HG03565 (cell line): ENCODE measurements around the gene LHFPL3.
A peak's percentile ranks its signal among the peaks of the same experiment; 100 is the strongest.

Experiments used
- ATAC-seq: cut with Tn5 transposase; IDR thresholded peaks from one replicate; pipeline ENCODE4 v1.9.1; 2021; ENCODE audit warnings: mild to moderate bottlenecking, moderate library complexity; ENCODE audit not compliant: unreplicated experiment

Gene LHFPL3

DNA sequence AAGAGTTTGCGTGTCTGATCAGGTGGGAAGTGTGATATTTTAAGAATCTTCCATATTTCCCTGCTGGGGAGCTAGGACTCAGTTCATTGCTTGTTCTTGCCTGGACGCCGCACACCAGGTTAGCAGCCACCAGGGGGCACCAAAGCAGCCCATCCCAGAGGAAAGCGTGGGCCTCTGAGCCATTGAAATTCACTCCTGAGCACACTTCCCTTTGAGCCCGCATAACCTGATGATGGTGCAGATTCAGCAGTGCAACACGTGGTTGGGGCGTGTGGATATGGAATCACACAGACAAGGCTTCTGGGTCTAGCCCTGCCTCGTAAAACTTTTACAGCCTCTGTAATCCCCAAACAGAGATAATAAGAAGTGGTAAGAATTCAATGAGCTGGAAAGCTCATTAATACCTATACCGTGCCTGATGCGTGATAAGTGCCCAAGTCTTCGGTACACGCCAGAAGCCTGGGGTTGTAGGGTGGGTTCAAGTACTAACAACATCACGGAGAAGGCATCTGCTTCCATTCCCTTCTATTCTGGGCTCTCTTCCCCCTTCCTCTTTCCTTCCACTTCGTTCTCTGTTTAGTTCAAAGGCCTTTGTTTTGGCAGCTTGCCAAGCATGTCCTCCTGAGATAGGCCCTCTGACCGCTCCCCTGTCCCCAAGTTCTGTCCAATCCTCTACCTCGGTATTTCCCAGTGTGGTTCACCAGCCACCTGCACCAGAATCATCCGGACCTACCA is 555.5 kb downstream of the LHFPL3 start:
- peak; percentile 84 for ATAC-seq

GRCh38 chr7:104886651-104887050 is 558.2 kb downstream of the LHFPL3 start:
- no peak for ATAC-seq

DNA sequence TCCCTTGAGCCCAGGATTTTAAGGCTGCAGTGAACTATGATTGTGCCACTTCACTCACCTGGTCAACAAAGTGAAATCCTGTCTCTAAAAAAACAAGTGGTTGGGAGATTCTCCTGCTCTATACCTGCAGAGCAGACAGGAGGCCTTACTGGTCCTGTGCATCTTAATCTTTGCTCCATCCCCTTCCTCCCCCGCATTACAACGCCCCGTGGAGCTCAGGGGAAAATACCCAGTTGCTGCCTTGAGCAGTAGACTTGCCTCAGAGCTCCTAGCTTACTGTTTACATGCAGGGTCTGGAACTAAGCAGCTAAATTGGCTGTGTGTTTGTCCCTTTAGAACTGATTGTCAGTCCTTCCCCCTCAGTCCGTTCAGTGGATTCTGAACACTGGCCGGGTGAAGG is 561.8 kb downstream of the LHFPL3 start:
- ATAC-seq, result no peak

- ATAC-seq, result no peak
Measured at GRCh38 chr7:104891949-104892348, 563.5 kb downstream of the LHFPL3 start.

DNA sequence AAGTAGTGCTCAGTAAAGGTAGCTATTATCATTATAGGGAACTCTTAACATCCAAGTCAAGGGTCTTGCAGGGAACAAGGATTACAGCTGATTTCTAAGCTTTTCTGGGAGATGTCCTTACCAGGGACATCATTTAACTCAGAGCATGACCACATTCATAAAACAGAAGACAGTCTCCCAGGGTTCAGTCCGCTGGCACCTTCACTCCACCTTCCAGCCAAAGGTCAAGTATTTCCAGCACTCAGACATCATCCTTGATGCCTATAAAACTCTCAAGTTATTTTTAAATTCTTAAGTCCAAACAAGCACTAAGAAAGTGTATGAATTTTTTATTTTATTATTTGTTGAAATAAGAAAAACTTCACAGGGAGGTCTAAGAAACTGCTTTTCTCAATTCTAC is 565.9 kb downstream of the LHFPL3 start:
- ATAC-seq, result no peak

- no peak for ATAC-seq
Measured at GRCh38 chr7:104894726-104895521, 566.5 kb downstream of the LHFPL3 start.

DNA sequence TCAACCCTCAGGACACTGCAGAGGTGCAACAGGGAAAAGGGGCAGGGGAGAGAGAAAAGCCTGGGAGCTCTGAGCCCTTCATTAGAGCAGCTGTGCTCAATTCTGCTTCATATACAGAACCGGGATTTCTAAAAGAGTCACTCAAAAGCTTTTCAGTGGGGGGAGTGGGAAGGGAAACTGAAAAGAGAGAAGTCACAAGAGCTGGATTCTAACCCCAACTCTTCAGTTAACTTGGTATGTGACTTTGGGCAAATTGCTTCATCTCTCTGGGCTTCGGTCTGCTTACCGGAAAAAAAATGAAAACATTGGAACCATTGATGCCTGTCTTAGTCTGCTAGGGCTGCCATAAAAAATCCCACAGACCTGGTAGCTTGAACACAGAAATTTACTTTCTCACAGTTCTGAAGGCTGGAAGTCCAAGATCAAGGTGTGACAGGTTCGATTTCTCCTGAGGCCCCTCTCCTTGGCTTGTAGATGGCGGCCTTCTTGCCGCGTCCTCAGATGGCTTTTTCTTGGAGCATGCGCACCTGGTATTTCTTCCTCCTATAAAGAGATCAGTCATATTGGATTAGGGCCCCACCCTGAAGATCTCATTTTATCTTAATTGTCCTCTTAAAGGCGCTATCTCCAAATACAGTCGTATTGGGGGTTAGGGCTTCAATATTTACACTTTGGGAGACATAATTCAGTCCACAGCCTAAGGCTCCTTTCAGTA is 567.3 kb downstream of the LHFPL3 start:
- ATAC-seq, result no peak

GRCh38 chr7:104898434-104898833 is 570.0 kb downstream of the LHFPL3 start:
- no peak for ATAC-seq

- ATAC-seq, result no peak
Measured at GRCh38 chr7:104900525-104901239, 572.3 kb downstream of the LHFPL3 start.

DNA sequence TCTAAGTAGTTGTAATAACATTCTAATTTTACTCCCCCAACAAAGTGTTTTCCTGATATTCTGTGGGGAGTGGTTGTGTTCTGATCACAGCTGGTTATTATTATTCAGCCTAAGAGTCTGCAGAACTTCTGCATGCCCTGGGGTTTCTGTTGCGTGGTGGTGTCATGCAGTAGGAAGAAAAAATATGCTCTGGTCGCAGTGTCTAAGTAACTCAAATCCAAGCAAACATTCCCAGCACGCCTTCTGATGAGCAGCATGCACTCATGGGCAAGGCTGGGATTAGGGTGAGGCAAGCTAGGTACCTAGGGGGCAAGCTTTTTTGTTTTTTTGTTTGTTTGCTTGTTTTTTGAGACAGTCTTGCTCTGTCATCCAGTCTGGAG is 572.8 kb downstream of the LHFPL3 start:
- ATAC-seq, result no peak

GRCh38 chr7:104902183-104902582 is 573.8 kb downstream of the LHFPL3 start:
- no peak for ATAC-seq

- no peak for ATAC-seq
Measured at GRCh38 chr7:104903044-104903443, 574.6 kb downstream of the LHFPL3 start.

GRCh38 chr7:104903846-104904245 is 575.4 kb downstream of the LHFPL3 start:
- ATAC-seq, result no peak

DNA sequence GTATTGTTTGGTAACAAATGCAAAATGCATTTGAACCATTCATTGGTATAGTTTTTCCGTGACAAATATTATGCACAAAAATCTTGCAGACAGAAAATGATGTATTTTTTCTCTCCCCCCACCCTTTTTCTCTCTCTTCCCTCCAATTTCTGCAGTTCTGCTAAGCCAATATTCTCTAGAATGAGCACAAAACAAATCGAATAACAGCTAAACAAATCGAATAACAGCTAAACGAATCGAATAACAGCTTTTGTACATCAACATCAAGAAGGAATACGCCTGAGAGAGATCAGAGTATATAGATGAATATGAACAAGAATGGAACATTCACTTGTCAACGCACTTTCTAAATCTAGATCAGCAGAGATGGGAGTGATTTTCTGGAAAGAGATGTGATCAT is 577.6 kb downstream of the LHFPL3 start:
- ATAC-seq, result no peak

DNA sequence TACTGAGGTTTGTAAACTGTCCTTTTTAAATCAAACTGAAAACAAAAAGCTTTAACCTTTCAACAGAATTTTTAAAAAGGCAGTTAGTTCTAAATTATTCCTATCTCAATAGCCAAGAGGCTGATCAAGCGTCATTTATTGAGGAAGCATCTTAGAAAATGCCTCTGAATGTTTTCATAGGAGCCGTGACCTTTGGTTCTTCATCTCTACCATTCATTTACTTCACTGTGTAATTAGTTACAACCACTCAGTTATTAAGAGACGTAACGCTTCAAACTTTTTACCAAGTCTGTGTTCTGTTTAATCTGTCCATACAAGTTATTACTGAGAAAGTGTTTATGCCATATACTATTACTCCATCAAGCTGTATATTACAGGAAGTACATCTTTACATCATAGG is 578.2 kb downstream of the LHFPL3 start:
- no peak for ATAC-seq

GRCh38 chr7:104908636-104909035 is 580.2 kb downstream of the LHFPL3 start:
- no peak for ATAC-seq

DNA sequence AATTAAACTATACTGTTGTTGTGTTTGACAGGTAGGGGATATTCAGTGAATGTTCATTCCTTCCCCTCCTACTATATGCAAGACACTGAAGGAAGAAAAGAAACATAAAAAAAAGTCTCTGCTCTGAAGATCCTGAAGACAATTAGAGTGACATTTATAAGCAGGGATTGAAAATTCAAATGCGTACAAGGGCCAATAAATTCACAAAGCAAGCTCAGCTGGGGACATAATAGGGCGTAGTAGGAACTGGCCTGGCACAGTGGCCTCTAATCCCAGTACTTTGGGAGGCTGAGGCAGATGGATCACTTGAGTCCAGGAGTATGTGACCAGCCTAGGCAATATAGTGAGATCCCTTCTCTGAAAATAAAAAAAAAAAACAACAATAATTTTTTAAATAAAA is 580.7 kb downstream of the LHFPL3 start:
- ATAC-seq, result no peak

DNA sequence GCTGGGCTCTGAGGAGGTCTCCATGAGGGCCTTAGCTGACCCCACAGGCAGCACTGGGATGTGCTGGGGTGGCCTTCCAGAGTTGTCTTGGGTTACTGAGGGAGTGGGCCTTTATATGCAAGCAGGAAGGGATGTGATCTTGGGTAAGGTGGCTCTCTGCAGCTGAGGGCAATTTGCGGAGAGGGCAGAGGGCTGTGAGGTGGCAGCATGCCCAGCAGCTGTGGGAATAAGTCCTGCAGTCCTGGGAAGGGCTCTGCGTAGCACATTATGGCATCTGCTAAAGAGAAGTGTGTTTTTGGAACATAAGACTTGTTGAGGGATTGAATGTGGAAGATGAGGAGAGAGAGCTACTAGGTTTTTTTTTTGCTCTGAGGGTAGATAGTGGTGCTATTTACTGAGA is 586.0 kb downstream of the LHFPL3 start:
- no peak for ATAC-seq

- ATAC-seq, result no peak
Measured at GRCh38 chr7:104921596-104921995, 593.2 kb downstream of the LHFPL3 start.

GRCh38 chr7:104922182-104923009 is 594.0 kb downstream of the LHFPL3 start:
- no peak for ATAC-seq
